ENCODE results near the gene SORL1-AS1.

Gene SORL1-AS1

DNA sequence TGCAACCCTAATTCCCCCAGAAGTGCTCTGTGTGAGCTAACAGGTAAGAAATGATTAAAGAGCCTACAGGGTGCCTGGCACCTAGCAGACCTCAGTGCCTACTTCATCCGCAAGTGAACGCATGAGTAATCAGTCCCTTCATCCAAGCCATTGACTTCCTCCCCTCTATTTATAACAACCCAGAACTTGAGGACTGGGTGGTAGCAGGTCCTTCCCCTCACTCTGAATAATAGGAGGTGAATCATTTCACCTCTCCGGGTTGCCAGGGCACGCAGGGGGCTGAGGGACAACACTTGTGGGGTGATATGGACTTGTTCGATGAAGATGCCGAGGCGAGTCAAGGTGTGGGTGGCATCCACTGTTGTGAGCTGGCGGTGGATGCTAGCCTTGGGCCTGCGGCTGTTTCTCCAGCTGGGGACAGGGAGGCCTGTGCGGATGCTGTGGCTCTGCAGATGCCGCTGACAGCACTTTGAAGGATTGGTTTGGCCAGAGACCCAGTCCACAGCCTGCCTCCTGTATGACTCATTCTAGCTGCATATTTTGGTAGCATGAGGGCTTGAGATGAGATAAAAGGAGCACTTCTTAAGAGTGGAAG, 11.7 kb upstream of the SORL1-AS1 start:
- Histone ChIP-seq H2BK120ac (ENCODE audit: insufficient read depth, low read length, poor library complexity) (peak overlapping the region; percentile 25), H3K36me3 (ENCODE audit: control insufficient read depth in 1 of 2, insufficient read depth in 2 of 2, low read length in 2 of 2) (no peaks in the 10 kb centered on the region), H3K9ac (ENCODE audit: low read length) (no peak overlapping the region), H2AK5ac (ENCODE audit: low read length) (no peak overlapping the region), H3K4ac (ENCODE audit: low read depth, low read length) (no peak overlapping the region), H3K9me3 (ENCODE audit: insufficient read depth, low read depth, low read length) (no peaks in the 10 kb centered on the region), H2AFZ (ENCODE audit: insufficient read depth, low read length, poor library complexity) (no peak overlapping the region), H3K27me3 (ENCODE audit: insufficient read depth, low read length) (no peaks in the 10 kb centered on the region), H3K23ac (ENCODE audit: low read length) (no peak overlapping the region), H3K27ac (ENCODE audit: low read depth, low read length) (peak overlapping the region; percentile 2), H3K18ac (ENCODE audit: low read length) (no peak overlapping the region), H3K79me1 (ENCODE audit: low read length) (peaks cover 16% of the 10 kb centered on the region), H3K4me2 (ENCODE audit: low read length) (no peak overlapping the region), H3K4me3 (ENCODE audit: low read depth, low read length) (no peak overlapping the region), H2BK12ac (ENCODE audit: low read length) (no peak overlapping the region), H2BK5ac (ENCODE audit: low read depth, low read length, poor library complexity) (no peak overlapping the region), H4K8ac (ENCODE audit: low read depth, low read length) (no peak overlapping the region), H3K4me1 (ENCODE audit: control insufficient read depth in 1 of 2, insufficient read depth in 2 of 2, low read length in 2 of 2) (peaks cover 28 to 35% of the 10 kb centered on the region in 2 experiments), H4K91ac (ENCODE audit: low read depth, low read length) (peak overlapping the region; percentile 41), H4K12ac (ENCODE audit: low read depth, low read length) (no peak overlapping the region), H3K14ac (ENCODE audit: low read length) (no peak overlapping the region), H3K79me2 (ENCODE audit: control insufficient read depth, insufficient read depth, low read length, poor library complexity) (peaks cover 4% of the 10 kb centered on the region)
- WGBS (ENCODE audit: extremely low coverage, insufficient coverage, insufficient read length) = no CpG with 5 or more reads among the region's 11 CpGs
- DNase-seq = peak; percentile 82

DNA sequence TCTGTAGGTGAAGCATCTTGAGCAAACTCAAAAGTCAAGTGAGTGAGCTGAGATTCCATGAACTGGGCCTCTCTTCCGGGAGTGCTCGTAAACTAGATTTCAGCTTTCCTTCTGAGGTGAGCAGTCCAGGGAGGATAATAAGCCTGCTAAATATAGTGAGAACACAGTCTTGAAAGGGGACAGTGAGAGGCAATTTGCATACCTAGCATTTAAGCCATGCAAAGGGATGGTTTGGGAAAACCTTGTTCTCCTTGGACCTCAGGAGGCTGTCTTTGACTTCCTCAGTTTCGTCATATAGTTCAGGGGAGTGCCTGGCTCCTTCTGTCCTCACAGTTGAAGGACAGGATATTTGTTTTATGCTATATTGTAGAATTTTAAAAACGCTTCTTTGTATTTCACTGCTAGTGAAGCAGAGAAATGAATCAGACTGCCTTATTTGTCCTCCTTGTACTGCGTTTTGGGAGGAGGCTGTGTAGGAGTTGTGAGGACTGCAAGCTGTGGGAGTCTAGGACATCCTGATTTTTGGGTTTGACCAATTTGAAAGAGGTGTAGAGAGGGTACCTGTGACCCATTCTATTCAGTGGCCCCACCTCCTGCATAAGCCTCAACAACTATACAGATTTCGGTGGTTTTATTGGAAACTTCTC, 11.0 kb upstream of the SORL1-AS1 start:
- H3K4me2 ChIP-seq (ENCODE audit: low read length) = no peak overlapping the region
- no peak overlapping the region for H3K23ac ChIP-seq (ENCODE audit: low read length)
- no peak overlapping the region for H2BK120ac ChIP-seq (ENCODE audit: insufficient read depth, low read length, poor library complexity)
- no peak overlapping the region for H4K91ac ChIP-seq (ENCODE audit: low read depth, low read length)
- no peak overlapping the region for H3K4me3 ChIP-seq (ENCODE audit: low read depth, low read length)
- H3K18ac ChIP-seq (ENCODE audit: low read length) = no peak overlapping the region
- H3K79me1 ChIP-seq (ENCODE audit: low read length) = peaks cover 16% of the 10 kb centered on the region
- peak overlapping the region; percentile 2 for H3K27ac ChIP-seq (ENCODE audit: low read depth, low read length)
- peaks cover 32 to 38% of the 10 kb centered on the region in 2 experiments for H3K4me1 ChIP-seq (ENCODE audit: control insufficient read depth in 1 of 2, insufficient read depth in 2 of 2, low read length in 2 of 2)
- no peaks in the 10 kb centered on the region for H3K9me3 ChIP-seq (ENCODE audit: insufficient read depth, low read depth, low read length)
- H2BK12ac ChIP-seq (ENCODE audit: low read length) = no peak overlapping the region
- no CpG with 5 or more reads among the region's 6 CpGs for WGBS (ENCODE audit: extremely low coverage, insufficient coverage, insufficient read length)
- no peak overlapping the region for H3K9ac ChIP-seq (ENCODE audit: low read length)
- H4K8ac ChIP-seq (ENCODE audit: low read depth, low read length) = no peak overlapping the region
- no peak overlapping the region for H4K12ac ChIP-seq (ENCODE audit: low read depth, low read length)
- H2AK5ac ChIP-seq (ENCODE audit: low read length) = no peak overlapping the region
- no peak overlapping the region for H2BK5ac ChIP-seq (ENCODE audit: low read depth, low read length, poor library complexity)
- DNase-seq = no peak
- no peaks in the 10 kb centered on the region for H3K27me3 ChIP-seq (ENCODE audit: insufficient read depth, low read length)
- no peak overlapping the region for H2AFZ ChIP-seq (ENCODE audit: insufficient read depth, low read length, poor library complexity)
- H3K4ac ChIP-seq (ENCODE audit: low read depth, low read length) = no peak overlapping the region
- H3K79me2 ChIP-seq (ENCODE audit: control insufficient read depth, insufficient read depth, low read length, poor library complexity) = peaks cover 4% of the 10 kb centered on the region
- H3K36me3 ChIP-seq (ENCODE audit: control insufficient read depth in 1 of 2, insufficient read depth in 2 of 2, low read length in 2 of 2) = no peaks in the 10 kb centered on the region
- no peak overlapping the region for H3K14ac ChIP-seq (ENCODE audit: low read length)

DNA sequence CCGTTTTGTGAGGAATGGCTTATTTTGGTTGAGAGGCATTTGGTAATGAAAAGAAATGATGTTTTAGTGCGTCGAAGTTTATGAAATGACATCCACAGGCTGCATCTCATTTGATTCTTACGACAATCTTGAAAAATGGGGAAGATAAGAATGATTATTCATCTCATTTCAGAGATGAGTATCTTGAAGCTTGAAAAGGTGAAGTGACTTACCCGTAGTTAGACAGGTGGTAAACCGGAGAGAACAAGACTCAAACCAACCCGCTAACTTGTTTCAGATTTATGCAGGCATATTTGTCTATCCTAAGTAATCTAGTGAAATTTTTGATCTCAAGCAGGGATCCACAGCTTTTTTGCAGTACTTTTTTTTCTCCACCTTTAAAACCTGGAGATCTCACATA, 9.1 kb upstream of the SORL1-AS1 start:
- no peak for DNase-seq
- Histone ChIP-seq H3K14ac (ENCODE audit: low read length) (no peak overlapping the region), H2AK5ac (ENCODE audit: low read length) (no peak overlapping the region), H3K18ac (ENCODE audit: low read length) (no peak overlapping the region), H3K79me2 (ENCODE audit: control insufficient read depth, insufficient read depth, low read length, poor library complexity) (peaks cover 4% of the 10 kb centered on the region), H3K36me3 (ENCODE audit: control insufficient read depth in 1 of 2, insufficient read depth in 2 of 2, low read length in 2 of 2) (no peaks in the 10 kb centered on the region), H4K91ac (ENCODE audit: low read depth, low read length) (no peak overlapping the region), H2BK120ac (ENCODE audit: insufficient read depth, low read length, poor library complexity) (no peak overlapping the region), H4K8ac (ENCODE audit: low read depth, low read length) (no peak overlapping the region), H2BK5ac (ENCODE audit: low read depth, low read length, poor library complexity) (no peak overlapping the region), H4K12ac (ENCODE audit: low read depth, low read length) (no peak overlapping the region), H3K4me3 (ENCODE audit: low read depth, low read length) (no peak overlapping the region), H3K4me2 (ENCODE audit: low read length) (no peak overlapping the region), H3K9me3 (ENCODE audit: insufficient read depth, low read depth, low read length) (no peaks in the 10 kb centered on the region), H3K9ac (ENCODE audit: low read length) (no peak overlapping the region), H3K23ac (ENCODE audit: low read length) (no peak overlapping the region), H2BK12ac (ENCODE audit: low read length) (no peak overlapping the region), H3K27me3 (ENCODE audit: insufficient read depth, low read length) (no peaks in the 10 kb centered on the region), H3K4ac (ENCODE audit: low read depth, low read length) (no peak overlapping the region), H3K27ac (ENCODE audit: low read depth, low read length) (no peak overlapping the region), H3K79me1 (ENCODE audit: low read length) (peaks cover 13% of the 10 kb centered on the region), H3K4me1 (ENCODE audit: control insufficient read depth in 1 of 2, insufficient read depth in 2 of 2, low read length in 2 of 2) (peaks cover 28 to 33% of the 10 kb centered on the region in 2 experiments), H2AFZ (ENCODE audit: insufficient read depth, low read length, poor library complexity) (no peak overlapping the region)
- 100% methylated on average over 2 of the region's 7 CpGs for WGBS (ENCODE audit: extremely low coverage, insufficient coverage, insufficient read length)

DNA sequence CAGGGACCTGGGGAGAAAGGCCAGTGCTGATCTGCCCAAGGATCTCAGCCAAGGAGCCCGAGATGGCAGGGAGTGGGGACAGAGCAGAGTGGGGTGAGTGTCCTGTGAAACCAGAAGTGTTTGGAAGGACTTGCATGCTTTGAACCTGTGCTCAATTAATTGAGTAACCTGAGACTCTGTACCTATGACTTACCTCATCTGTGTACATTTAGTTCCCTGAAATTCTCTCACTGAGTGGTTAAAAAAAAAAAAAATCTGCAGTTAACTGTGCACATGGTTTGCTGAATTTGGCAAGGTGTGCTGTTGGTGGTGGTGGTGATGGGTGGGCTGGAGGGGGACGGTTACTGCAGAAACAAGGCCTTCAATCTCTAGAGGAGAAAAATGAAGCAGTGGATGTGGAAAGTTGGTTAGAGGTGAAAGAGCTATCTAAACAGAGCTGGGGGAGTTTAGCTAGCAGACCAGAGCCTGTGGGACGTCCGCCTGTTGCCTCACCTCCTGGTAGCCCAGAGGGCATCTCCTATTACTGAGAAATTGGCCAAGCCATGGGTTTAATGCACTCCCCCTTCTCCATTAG, 8.3 kb upstream of the SORL1-AS1 start:
- Histone ChIP-seq H2AFZ (ENCODE audit: insufficient read depth, low read length, poor library complexity) (no peak overlapping the region), H3K14ac (ENCODE audit: low read length) (no peak overlapping the region), H3K9me3 (ENCODE audit: insufficient read depth, low read depth, low read length) (no peaks in the 10 kb centered on the region), H2AK5ac (ENCODE audit: low read length) (no peak overlapping the region), H2BK5ac (ENCODE audit: low read depth, low read length, poor library complexity) (peak overlapping the region; percentile 63), H3K4me2 (ENCODE audit: low read length) (no peak overlapping the region), H4K12ac (ENCODE audit: low read depth, low read length) (no peak overlapping the region), H4K91ac (ENCODE audit: low read depth, low read length) (no peak overlapping the region), H3K27ac (ENCODE audit: low read depth, low read length) (no peak overlapping the region), H3K79me1 (ENCODE audit: low read length) (peaks cover 10% of the 10 kb centered on the region), H2BK12ac (ENCODE audit: low read length) (no peak overlapping the region), H2BK120ac (ENCODE audit: insufficient read depth, low read length, poor library complexity) (no peak overlapping the region), H3K27me3 (ENCODE audit: insufficient read depth, low read length) (no peaks in the 10 kb centered on the region), H3K9ac (ENCODE audit: low read length) (no peak overlapping the region), H3K4me1 (ENCODE audit: control insufficient read depth in 1 of 2, insufficient read depth in 2 of 2, low read length in 2 of 2) (peaks cover 24 to 31% of the 10 kb centered on the region in 2 experiments), H4K8ac (ENCODE audit: low read depth, low read length) (no peak overlapping the region), H3K79me2 (ENCODE audit: control insufficient read depth, insufficient read depth, low read length, poor library complexity) (peaks cover 4% of the 10 kb centered on the region), H3K36me3 (ENCODE audit: control insufficient read depth in 1 of 2, insufficient read depth in 2 of 2, low read length in 2 of 2) (no peaks in the 10 kb centered on the region), H3K23ac (ENCODE audit: low read length) (no peak overlapping the region), H3K4me3 (ENCODE audit: low read depth, low read length) (no peak overlapping the region), H3K4ac (ENCODE audit: low read depth, low read length) (no peak overlapping the region), H3K18ac (ENCODE audit: low read length) (no peak overlapping the region)
- DNase-seq = no peak
- no CpG with 5 or more reads among the region's 4 CpGs for WGBS (ENCODE audit: extremely low coverage, insufficient coverage, insufficient read length)

Data from trophoblast cell (in vitro differentiated cells and primary cell).